Nephron progenitor cell (in vitro differentiated cells): Measurements from ENCODE around the gene GRIK4.

Experiments used
- DNase-seq: peaks from one replicate; pipeline ENCODE4 v3.0.0; 2021
- H3K27ac Mint-ChIP-seq: 2 replicates; pipeline ENCODE4 v1.8.0; 2021; ENCODE audit warnings: mild to moderate bottlenecking, moderate library complexity, mixed read lengths
- H3K27me3 Mint-ChIP-seq: 2 replicates; pipeline ENCODE4 v1.8.0; 2021; ENCODE audit warnings: mild to moderate bottlenecking, low read depth, mixed read lengths; ENCODE audit not compliant: poor library complexity
- H3K36me3 Mint-ChIP-seq: 2 replicates; pipeline ENCODE4 v1.8.0; 2021; ENCODE audit warnings: low read depth, mixed read lengths
- H3K4me1 Mint-ChIP-seq: 2 replicates; pipeline ENCODE4 v1.8.0; 2021; ENCODE audit warnings: mixed read lengths
- H3K4me3 Mint-ChIP-seq: 2 replicates; pipeline ENCODE4 v1.8.0; 2021; ENCODE audit warnings: mild to moderate bottlenecking, moderate library complexity, mixed read lengths
- H3K9me3 Mint-ChIP-seq: 2 replicates; pipeline ENCODE4 v1.8.0; 2021; ENCODE audit warnings: mild to moderate bottlenecking, moderate library complexity, mixed read lengths
- CTCF ChIP-seq: fragments of 200-600 bp; sonication (generic); IDR thresholded peaks from 2 replicates; pipeline ENCODE4 v1.5.0; 2021; ENCODE audit warnings: antibody characterized with exemption

GRIK4 gene

GRCh38 chr11:120549346-120549745 lies 37.8 kb downstream of the GRIK4 start:
- DNase-seq = no peak
- no peak for TF ChIP-seq CTCF
- H3K36me3 Mint-ChIP-seq = no peaks in the 10 kb centered on the region
- H3K4me1 Mint-ChIP-seq = peaks cover 71% of the 10 kb centered on the region
- H3K27ac Mint-ChIP-seq = no peak overlapping the region
- H3K4me3 Mint-ChIP-seq = no peak overlapping the region
- peaks cover 39% of the 10 kb centered on the region for H3K27me3 Mint-ChIP-seq
- H3K9me3 Mint-ChIP-seq = no peaks in the 10 kb centered on the region

- no peak for DNase-seq
- H3K27ac Mint-ChIP-seq = no peak overlapping the region
- no peak for TF ChIP-seq CTCF
- no peak overlapping the region for H3K4me3 Mint-ChIP-seq
- peaks cover 44% of the 10 kb centered on the region for H3K27me3 Mint-ChIP-seq
- no peaks in the 10 kb centered on the region for H3K9me3 Mint-ChIP-seq
- peaks cover 77% of the 10 kb centered on the region for H3K4me1 Mint-ChIP-seq
- H3K36me3 Mint-ChIP-seq = no peaks in the 10 kb centered on the region
Measured at GRCh38 chr11:120550007-120550406, 38.5 kb downstream of the GRIK4 start.

GRCh38 chr11:120551191-120551590 lies 39.6 kb downstream of the GRIK4 start:
- Mint-ChIP-seq H3K9me3 (no peaks in the 10 kb centered on the region), H3K36me3 (no peaks in the 10 kb centered on the region), H3K27ac (no peak overlapping the region), H3K4me1 (peaks cover 85% of the 10 kb centered on the region), H3K4me3 (no peak overlapping the region), H3K27me3 (peaks cover 56% of the 10 kb centered on the region)
- no peak for TF ChIP-seq CTCF
- DNase-seq = no peak

GRCh38 chr11:120554766-120555432 lies 43.4 kb downstream of the GRIK4 start:
- Mint-ChIP-seq H3K27ac (peak overlapping the region; percentile 89), H3K4me1 (peaks cover 65% of the 10 kb centered on the region), H3K9me3 (no peaks in the 10 kb centered on the region), H3K4me3 (peak overlapping the region; percentile 25), H3K36me3 (no peaks in the 10 kb centered on the region), H3K27me3 (peaks cover 53% of the 10 kb centered on the region)
- DNase-seq = no peak
- TF ChIP-seq CTCF = no peak

- Mint-ChIP-seq H3K27me3 (peaks cover 53% of the 10 kb centered on the region), H3K9me3 (no peaks in the 10 kb centered on the region), H3K4me1 (peaks cover 60% of the 10 kb centered on the region), H3K27ac (no peak overlapping the region), H3K4me3 (peak overlapping the region; percentile 25), H3K36me3 (no peaks in the 10 kb centered on the region)
- TF ChIP-seq CTCF = no peak
- no peak for DNase-seq
Measured at GRCh38 chr11:120555433-120555773, 43.9 kb downstream of the GRIK4 start.

DNA sequence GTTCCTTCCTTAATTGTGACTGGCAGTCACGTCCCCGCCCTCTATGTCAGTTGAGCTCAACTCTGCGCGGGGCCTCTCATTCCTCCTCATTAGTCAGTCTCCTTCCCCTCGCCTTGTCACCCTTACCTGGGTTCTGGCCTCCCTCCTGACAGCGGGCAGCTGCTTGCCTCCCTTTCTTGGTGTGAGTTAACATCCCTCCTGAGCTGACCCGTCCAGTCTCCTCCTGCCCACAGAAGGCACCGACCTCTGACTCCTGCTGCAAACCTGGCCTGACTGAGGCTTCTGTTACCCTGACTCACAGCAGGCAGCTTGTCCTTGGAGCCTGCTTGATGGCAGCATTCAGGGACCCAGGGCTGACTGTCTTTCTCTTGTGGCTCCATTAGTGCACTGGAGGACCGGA lies 45.2 kb downstream of the GRIK4 start:
- Mint-ChIP-seq H3K4me3 (peak overlapping the region; percentile 26), H3K4me1 (peaks cover 65% of the 10 kb centered on the region), H3K27ac (no peak overlapping the region), H3K9me3 (no peaks in the 10 kb centered on the region), H3K36me3 (no peaks in the 10 kb centered on the region), H3K27me3 (peaks cover 47% of the 10 kb centered on the region)
- no peak for DNase-seq
- TF ChIP-seq CTCF = no peak
